CD4-positive, alpha-beta T cell treated with Interleukin-15 for 1 hour (primary cell): ENCODE results near the gene LYPD3.
A peak's percentile ranks its signal among the peaks of the same experiment; 100 is the strongest.

Source experiments
- DNase-seq: peaks from one replicate; pipeline ENCODE4 v3.0.0-alpha.2; 2020

Gene LYPD3

DNA sequence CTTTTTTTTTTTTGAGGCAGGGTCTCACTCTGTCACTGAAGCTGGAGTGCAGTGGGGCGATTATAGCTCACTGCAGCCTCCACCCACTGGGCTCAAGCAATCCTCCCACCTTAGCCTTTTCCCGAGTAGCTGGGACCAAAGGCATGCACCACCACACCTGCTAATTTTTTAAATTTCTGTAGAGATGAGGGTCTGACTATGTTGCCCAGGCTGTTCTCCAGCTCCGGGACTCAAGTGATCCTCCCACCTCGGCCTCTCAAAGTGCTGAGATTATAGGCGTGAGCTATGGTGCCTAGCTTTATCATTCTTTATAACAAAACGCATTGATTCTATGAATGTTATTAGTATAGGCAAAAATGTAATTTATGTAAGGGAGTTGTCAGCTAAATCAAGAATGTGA lies 17.9 kb upstream of the LYPD3 start:
- DNase-seq = no peak

DNA sequence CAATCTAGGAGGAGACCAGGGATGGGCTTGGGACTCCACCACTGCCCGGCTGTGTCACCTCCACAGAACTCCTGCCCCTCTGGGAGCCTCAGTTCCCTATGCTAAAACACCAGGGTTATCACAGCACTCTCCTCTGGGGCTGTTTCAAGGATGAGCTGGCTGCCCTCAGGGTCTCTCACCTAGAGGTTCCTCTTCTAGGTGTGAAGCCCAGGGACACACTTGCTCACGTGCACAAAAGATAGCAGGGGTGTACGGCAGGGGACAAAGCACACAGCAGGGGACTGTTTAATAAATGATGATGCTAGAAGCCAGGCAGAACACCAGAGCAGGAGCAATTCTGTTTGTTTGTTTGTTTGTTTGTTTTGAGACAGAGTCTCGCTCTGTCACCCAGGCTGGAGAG lies 16.8 kb upstream of the LYPD3 start:
- DNase-seq = no peak

DNA sequence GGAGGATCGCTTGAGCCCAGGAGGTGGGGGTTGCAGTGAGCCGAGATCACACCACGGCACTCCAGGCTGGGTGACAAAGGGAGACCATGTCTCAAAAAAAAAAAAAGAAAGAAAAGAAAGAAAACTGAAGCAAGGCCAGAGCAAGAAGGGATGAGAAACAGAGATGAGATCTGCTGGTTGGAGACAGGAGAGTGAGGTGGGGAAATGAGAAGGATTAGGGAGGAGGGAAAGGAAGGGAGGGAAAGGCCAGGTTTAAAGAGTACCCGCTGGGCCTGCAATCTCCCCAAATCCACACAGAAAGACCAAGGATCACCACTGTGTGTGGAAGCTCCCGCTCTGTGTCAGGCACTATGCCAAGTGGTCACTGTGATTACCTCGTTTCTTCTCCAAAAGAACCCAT lies 16.3 kb upstream of the LYPD3 start:
- DNase-seq = no peak

DNA sequence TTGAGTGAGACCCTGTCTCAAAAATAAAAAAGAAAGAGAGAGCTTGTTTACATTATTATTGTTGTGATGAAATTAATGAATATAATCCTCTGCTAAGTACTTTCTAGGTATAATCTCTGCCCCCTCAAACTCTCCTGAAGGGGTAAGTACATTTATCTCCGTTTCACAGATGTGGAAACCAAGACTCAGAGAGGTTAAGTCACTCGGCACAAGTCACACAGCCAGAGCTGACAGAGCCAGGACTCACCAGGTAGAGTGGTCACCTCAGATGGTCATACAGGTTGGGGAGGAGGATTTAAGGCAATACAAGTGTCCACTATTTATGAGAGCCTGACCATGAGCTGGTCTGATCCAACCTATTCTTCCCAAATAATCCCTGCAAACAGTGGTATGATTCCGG lies 15.2 kb upstream of the LYPD3 start:
- DNase-seq = no peak

DNA sequence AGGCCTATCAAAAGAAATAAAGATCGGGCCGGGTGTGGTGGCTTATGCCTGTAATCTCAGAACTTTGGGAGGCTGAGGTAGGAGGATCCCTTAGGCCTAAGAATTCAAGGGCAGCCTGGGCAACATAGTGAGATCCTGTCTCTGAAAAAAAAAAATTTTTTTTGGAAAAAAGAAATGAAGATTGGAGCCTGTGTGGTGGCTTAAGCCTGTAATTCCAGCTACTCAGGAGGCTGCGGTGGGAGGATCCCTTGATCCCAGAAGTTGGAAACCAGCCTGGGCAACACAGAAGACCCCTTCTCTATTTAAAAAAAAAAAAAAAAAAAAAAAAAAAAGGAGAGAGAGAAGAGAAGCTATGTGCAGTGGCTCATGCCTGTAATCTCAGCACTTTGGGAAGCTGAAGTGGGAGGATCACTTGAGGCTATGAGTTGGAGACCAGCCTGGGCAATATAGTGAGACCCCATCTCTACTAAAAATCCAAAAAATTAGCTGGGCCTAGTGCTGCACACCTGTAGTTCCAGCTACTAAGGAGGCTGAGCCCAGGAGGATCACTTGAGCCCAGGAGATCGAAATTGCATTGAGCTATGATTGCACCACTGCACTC lies 14.7 kb upstream of the LYPD3 start:
- no peak for DNase-seq

DNA sequence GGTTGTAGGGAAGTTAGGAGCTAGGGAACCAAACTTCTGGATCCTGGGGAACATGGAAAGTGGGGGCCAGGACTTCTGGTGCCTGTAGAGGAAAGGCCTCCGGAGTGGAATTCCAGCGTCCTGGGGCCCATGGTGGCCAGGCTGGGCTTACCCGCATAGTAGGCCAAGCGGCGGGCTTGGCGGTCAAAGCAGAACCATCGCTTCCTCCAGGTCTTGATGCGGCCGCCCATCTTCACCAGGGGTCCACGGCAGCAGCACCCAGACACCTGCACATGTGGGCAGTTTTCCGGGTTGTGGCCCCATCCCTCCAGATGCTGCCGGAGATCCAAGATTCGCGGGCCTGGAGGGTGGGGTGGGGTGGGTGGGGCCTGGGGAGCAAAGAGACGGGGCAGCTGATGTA lies 13.8 kb upstream of the LYPD3 start:
- no peak for DNase-seq

DNA sequence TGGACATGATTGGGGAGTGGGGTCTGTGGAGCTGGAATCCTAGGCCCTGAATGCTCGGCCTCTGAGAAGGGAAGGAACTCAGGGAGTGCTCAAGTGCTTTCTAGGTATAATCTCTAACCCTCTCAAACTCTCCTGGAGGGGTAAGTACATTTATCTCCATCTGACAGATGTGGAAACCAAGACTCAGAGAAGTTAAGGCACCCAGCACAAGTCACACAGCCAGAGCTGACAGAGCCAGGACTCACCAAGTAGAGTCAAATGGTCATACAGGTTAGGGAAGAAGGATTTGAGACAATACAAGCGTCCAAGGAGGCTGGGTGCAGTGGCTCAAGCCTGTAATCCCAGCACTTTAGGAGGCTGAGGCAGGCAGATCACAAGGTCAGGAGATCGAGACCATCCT lies 12.9 kb upstream of the LYPD3 start:
- no peak for DNase-seq

DNA sequence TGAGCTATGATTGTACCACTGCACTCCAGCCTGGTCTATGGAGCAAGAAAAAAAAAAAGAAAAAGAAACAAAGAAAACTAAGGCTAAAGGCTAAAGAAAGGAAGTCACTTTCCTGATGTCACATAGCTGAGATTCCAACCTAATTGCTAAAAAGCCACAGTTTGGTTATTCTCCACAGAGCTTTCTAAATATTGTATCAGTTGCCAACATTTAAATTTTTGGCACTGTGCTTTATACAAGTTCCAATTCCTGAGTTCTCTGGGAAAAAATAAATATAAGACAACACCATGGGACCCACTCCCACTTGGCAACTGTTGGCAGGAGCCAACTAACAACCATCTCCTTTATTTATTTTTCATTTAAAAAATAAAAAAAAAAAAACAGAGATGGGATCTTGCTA lies 11.2 kb upstream of the LYPD3 start:
- no peak for DNase-seq

DNA sequence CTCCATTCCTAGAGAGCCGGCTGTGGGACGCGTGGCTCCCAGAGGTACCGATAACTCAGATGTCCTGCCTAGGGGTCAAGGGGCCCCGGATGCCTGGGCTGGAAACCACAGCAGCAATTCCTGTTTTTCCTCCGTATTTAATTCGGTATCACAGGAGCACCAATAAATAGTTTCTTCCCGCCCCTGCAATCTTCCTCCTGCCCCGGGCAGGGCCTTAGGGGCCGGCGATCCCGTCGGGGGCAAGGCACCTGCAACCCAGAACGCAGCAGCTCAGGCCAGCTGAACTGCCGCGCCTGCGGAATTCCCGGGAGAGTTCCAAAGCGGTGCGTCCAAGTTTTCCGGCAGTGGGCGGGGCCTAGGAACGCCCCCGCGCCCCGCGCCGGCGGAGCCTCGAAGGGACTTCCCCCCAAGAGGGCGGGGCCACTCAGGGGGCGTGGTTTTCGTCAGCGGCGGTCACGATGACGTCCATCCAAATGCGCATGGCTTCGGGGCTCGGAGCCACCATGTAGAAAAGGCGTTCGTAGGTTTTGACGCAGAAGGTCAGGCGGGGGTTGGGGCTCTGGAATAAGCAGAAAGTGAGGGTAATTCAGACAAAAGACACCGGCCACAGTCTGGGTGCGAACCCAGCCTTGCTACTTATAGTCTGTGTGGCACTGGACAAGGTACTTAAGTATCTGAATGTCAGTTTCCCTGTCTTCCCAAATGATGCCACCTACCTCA lies 9.7 kb upstream of the LYPD3 start:
- peak; percentile 95 for DNase-seq

DNA sequence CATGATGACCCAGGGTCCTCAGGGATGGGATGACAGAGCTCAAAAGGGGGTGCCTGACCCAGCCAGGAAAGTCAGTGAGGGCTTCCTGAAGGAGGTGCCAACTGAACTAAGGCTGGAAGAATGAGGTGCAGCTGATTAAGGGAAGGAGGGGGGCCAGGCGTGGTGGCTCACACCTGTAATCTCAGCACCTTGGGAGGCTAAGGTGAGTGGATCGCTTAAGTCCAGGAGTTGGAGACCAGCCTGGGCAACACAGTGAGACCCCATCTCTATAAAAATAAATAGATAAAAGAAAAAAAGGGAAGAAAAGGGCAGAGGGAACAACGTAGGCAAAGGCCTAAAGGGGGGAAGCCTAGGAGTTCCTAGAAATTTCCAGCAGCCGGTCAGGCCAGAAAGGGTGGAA lies 9.1 kb upstream of the LYPD3 start:
- no peak for DNase-seq

DNA sequence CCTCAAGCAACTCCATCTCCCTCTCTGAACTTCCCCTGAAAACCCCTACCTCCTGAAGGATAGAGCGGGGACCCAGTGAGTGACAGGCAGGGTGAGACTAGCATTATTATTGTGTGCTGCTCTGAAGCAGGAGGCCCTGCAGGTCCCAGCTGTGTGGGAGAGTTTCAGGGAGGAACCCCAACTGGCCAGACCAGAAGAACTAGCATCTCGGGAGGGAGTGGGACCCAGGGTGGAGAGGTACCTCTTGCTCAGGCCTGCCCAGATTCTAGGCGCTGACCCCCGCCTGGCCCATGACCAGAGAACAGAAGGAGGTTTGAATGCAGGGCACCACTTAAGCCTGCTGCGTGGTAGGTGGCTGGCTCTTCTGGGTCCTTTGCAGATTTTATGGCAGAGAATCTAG lies 5.7 kb upstream of the LYPD3 start:
- DNase-seq = no peak

DNA sequence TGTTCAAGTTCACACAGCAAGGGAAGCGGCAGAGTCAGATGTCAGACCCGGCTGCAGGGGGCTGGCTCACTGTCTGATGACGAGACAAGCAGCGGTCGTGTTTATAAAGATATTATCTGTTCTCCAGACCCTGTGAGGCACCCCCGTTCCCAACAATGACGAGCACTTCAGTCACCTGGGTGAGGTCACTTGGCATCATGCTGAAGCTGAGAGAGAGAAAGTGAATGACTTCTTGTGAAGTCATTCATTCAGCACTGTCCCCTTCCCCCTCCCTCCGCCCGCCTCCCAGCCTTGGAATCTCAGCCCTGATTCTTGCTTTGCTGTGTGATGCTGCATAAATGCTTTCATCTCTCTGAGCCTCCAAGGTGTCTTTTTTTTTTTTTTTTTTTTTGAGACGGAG lies 4.9 kb upstream of the LYPD3 start:
- DNase-seq = peak; percentile 86

DNA sequence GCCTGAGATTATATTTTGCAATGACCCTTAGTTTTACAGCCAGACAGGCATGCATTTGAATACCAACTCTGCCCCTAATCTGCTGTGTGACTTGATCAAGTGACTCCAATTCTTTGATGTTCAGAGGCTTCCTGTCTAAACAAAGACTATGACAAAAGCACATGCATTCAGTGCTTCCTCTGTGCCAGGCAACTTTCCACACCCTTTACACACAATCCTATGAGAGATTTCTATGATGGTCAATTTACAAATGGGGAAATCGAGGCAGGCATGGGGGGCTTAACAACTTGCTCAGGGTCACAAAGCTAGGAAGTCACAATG lies 3.7 kb upstream of the LYPD3 start:
- no peak for DNase-seq

DNA sequence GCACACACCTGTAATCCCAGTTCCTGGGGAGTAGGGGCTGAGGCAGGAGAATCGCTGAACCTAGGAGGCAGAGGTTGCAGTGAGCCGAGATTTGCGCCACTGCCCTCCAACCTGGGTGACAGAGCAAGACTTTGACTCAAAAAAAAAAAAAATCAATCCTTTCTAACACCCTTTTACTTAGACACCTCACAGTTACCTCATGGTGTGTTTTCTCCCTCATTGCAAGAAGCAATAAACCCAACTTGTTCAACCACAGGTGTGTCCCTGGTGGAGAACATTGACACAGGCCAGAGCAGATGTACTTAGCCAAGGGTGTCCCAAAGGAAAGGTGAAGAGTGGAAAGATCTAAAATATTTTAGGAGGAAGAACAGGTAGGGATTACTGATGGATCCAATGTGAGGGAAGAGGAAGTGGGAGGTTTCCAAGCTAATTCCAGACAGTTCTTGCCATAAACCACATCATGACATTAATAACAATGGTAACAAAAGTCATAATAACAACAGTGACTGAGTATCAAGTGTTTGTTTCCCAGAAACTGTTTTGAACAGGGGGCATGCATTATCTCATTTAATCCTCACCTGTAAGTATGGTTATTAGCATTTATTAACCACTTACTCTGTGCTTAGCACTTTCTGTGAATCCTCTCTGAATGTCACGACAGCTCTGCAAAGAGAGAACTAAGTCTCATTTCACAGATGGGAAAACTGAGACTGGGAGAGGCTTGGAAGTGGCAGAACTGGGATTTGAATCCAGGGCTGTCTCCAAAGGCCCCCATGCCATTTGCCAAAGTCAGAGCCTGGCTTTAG lies 3.1 kb upstream of the LYPD3 start:
- DNase-seq = no peak

DNA sequence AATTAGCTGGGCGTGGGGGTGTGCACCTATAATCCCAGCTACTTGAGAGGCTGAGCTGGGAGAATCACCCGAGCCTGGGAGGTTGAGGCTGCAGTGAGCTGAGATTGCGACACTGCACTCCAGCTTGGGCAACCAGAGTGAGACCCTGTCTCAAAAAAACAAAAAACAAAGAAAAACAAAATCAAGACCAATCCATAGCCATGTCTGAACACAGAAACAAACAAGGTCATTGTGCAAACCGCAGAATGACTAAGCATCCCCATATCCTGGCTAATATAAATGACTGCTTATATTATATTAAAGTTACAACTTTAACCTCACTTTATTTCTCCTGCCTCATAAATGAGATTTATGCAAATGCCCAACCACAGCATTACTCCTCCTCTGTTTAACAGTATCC lies 2.3 kb upstream of the LYPD3 start:
- DNase-seq = no peak

DNA sequence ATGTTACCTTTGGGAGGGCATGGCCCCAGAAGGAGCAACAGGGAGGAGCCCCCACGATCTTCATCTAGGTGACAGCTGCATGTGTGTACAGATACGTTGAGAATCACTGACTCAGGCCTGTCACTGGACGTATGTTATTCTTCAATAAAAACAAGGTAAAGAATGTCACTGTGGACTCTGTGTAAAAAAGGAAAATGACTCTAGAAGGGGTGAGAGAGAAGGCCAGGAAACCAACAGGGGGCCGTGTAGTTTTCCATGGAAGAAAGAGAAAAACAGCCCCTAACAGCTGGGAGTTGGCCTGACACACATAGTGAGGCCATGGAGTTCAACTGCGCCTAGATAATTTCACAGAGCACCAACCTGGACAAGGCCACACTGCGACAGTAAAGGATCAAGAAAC lies 1.9 kb upstream of the LYPD3 start:
- DNase-seq = no peak

DNA sequence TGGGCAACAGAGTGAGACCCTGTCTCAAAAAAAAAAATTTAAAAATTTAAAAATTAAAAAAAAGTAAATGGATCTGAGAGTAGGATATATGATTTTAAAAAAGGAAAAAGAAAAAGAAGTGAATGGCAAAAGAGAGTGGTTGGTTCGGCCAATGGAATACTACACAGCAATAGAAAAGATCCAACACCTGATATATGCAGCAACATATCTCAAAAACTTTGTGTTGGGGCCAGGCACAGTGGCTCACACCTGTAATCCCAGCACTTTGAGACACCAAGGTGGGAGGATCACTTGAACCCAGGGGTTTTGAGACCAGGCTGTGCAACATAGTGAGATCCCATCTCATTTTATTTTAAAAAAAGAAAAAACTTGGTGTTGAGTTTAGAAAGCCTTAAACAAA lies 1.4 kb upstream of the LYPD3 start:
- no peak for DNase-seq

DNA sequence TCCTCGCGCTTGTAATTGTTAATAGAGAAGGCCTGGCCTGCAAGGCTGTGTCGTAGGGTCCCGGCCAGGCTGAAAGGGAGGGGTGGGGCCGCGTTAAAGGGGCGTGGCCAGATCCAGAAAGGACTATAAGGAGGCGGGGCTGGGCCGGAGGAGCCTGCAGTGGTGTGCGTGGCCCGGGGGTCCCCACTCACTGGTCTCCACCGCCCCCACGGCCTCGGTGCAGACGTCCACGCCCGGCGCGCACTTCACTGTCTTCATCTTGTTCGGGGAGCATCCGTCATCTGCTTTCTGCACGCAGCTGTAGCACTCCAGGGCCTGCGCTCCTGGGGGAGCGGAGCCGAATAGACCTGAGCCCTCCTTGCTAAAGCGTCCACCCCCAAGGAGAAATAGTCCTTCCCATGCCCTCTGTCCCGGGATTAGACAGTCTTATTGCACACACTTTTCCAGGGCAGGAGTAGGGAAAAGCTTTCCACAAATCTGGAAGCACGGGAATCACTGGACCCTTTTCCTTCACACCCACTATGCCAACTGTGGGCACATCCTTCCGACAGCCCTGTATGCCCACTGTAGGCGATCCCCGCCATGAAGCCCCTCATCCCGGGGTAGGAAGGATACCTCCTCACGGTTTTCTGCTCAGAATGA lies 1.2 kb downstream of the LYPD3 start:
- no peak for DNase-seq

DNA sequence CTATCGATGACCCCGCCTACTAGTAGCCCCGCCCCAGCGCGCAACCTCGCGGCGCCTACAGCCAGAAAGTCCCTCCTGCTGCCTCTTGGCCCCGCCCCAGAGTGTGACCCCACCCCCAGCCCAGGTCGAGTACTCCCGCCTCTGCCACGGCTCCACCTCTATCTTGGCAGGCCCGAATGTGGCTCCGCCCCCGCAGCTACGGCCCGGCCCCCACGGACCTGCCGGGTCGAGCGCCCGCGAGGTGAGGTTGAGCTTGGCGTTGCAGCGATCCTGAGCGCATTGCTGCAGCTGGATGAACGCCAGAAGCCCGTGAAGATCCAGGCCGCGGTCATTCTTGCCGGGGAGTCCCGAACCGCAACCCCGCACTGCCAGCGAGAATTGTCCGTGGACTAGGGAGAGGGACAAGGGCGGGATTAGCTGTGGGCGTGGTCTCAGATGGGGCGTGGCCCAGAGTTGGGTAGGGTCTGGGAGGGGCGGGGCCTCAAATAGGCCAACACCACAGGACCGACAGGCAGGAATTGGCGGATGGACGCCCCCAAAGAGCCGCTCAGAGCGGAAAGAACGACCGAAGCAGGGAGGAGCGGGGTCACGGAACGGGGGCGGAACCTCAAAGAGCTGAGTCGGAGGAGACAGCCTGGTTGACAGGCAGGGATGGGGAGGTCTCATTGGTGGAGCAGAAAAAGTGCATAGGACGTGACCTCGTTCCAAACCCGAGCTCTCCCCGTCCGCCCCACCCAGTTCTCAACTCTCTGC lies 1.9 kb downstream of the LYPD3 start:
- peak; percentile 99 for DNase-seq

DNA sequence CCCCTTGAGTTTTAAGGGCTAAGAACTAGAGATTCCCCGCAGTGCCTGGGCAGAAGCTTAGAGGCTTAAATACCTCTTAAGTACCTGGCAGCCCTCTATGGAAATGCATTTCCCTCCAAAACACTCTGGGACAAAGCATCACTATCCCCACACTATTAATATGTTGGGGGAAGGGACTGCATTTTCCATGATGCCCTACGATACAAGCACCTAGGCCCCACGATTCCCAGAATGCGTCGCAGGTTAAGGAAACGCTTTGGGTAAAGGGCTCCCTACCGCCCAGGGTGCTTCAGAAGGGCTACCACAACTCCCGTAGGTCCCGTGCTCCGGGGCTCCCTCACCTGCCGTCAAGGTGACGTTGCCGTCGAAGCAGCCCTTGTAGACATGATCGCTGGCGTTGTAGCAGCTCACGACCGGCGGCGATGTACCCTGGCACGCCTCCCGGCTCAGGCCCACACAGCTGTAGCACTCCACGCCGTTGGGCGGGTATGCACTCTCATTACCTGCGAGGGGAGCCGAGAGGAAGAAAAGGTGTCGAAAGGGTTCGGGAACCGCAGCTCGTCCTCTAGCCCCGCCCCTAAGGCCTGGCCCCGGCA lies 2.5 kb downstream of the LYPD3 start:
- no peak for DNase-seq

DNA sequence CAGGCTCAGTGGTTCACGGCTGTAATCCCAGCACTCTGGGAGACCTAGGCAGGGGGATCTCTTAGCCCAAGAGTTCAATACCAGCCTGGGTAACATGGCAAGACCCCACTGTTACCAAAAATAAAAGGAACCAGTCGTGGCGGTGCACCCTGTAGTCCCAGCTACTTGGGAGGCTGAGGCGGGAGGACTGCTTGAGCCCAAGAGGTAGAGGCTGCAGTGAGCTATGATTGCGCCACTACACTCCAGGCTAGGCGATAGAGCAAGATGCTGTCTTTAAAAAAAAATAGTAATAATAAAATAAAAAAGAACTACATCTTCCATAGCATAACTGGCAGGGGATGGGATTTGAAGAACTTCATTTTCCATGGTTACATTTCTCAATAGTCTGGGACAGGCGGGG lies 3.0 kb downstream of the LYPD3 start:
- DNase-seq = no peak

DNA sequence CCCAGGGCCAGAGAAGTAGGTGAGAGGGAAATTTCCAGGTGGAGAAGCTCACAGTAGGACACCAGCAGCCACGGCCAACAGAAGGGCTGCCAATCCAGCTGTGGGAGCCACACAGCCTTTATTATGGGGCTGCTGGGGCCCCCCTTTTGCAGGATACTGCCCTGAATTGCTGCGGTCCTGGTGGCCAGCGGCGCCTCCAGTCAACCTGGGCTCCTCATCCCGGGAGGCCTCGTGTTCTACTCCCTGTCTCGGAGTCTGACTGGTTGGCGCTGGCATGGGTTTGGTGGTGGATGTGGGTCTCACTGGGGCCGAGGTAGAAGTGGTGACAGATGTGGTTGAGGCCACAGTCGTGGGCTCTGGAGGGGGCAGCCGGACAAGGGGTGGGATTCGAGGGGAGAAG lies 4.1 kb downstream of the LYPD3 start:
- no peak for DNase-seq
